H1 (cell line): ENCODE data around the gene CDK5RAP3.

Source experiments
- BRCA1 ChIP-seq: IDR thresholded peaks from 2 replicates; pipeline ENCODE4 v1.6.1; 2012; ENCODE audit warnings: low read depth, low read length, improper control_type of control experiment
- CHD2 ChIP-seq: IDR thresholded peaks from 2 replicates; pipeline ENCODE4 v1.6.1; 2012; ENCODE audit warnings: low read length, improper control_type of control experiment
- CTCF ChIP-seq, 3 experiments: IDR thresholded peaks; 1 replicate in 2 of 3; 2 replicates in 1 of 3; pipeline versions ENCODE4 v1.5.1 to v1.6.1; 2011; ENCODE audit warnings: low read length in 3 of 3, mild to moderate bottlenecking in 3 of 3, inconsistent platforms in 2 of 3, low read depth in 1 of 3, moderate library complexity in 1 of 3; ENCODE audit not compliant: insufficient read depth in 1 of 3; ENCODE audit errors: control extremely low read depth in 1 of 3
- HDAC2 ChIP-seq, 2 experiments: fragments of 300-600 bp in 1 of 2; sonication (generic) in 1 of 2; IDR thresholded peaks; 2 replicates each; pipeline ENCODE4 v1.6.1; 2011 to 2012; ENCODE audit warnings: low read depth in 2 of 2, low read length in 2 of 2, mild to moderate bottlenecking in 2 of 2, moderate library complexity in 2 of 2, borderline replicate concordance in 1 of 2, inconsistent platforms in 1 of 2
- JUND ChIP-seq: IDR thresholded peaks from 2 replicates; pipeline ENCODE4 v1.6.1; 2011; ENCODE audit warnings: mild to moderate bottlenecking, improper control_type of control experiment, low read length
- PHF8 ChIP-seq: fragments of 200-600 bp; sonication (generic); conservative IDR thresholded peaks from 2 replicates; pipeline ENCODE4 v1.7.1; 2012; ENCODE audit warnings: low read depth, mild to moderate bottlenecking, inconsistent platforms, low read length, moderate library complexity
- POLR2A ChIP-seq, 2 experiments: IDR thresholded peaks; 1 replicate in 1 of 2; 2 replicates in 1 of 2; pipeline ENCODE4 v1.6.1; 2011; ENCODE audit warnings: low read depth in 2 of 2, low read length in 2 of 2, mild to moderate bottlenecking in 2 of 2; ENCODE audit errors: control extremely low read depth in 1 of 2
- RNF2 ChIP-seq: fragments of 200-900, 300-1000 bp; sonication (generic); IDR thresholded peaks from 2 replicates; pipeline ENCODE4 v1.7.1; 2016; ENCODE audit warnings: borderline replicate concordance, low read depth, mild to moderate bottlenecking, antibody characterized with exemption, low read length; ENCODE audit not compliant: poor library complexity, severe bottlenecking; ENCODE audit errors: missing control alignments
- TF ChIP-seq, protein P1 (sequence below): IDR thresholded peaks from 2 replicates; pipeline ENCODE4 v1.6.1; 2012; ENCODE audit warnings: inconsistent platforms

DNA sequence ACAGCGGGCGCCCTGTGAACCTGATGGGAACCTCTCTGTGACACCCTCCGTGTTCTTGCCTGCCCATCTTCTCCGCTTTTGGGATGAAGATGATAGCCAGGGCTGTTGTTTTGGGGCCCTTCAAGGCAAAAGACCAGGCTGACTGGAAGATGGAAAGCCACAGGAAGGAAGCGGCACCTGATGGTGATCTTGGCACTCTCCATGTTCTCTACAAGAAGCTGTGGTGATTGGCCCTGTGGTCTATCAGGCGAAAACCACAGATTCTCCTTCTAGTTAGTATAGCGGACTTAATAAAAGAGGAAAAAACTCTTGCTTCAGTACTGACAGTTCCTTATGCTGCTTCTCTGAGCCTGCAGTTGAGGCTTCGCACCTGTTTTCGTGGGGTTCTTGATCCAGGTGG lies 10.5 kb downstream of the CDK5RAP3 start:
- no peak for TF ChIP-seq CTCF (IDR thresholded peaks at IDR 0.05; ENCODE audit: control extremely low read depth in 1 of 3, insufficient read depth in 1 of 3, low read depth in 1 of 3, low read length in 3 of 3)
- TF ChIP-seq RNF2 = no peak
- TF ChIP-seq POLR2A (IDR thresholded peaks at IDR 0.05; ENCODE audit: control extremely low read depth in 1 of 2, low read depth in 2 of 2, low read length in 2 of 2) = no peak
- no peak for TF ChIP-seq BRCA1
- no peak for TF ChIP-seq JUND
- TF ChIP-seq CHD2 = no peak
- TF ChIP-seq, protein P1, sequence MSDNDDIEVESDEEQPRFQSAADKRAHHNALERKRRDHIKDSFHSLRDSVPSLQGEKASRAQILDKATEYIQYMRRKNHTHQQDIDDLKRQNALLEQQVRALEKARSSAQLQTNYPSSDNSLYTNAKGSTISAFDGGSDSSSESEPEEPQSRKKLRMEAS = no peak
- TF ChIP-seq HDAC2 (IDR thresholded peaks at IDR 0.05; ENCODE audit: borderline replicate concordance in 1 of 2, low read depth in 2 of 2, low read length in 2 of 2) = no peak
- TF ChIP-seq PHF8 = no peak
